HepG2 (cell line): Measurements from ENCODE around the gene ZBTB48. TPM values are rescaled to one million over a fixed set of nuclear protein-coding genes. Genes with fewer than 3 reads are reported as not detected.

Experiments
- ASH2L ChIP-seq: fragments of 300-600, 200-600 bp; sonication (generic); IDR thresholded peaks from 2 replicates; pipeline ENCODE4 v1.7.0; 2017; ENCODE audit warnings: low read depth, mild to moderate bottlenecking, moderate library complexity, mixed read lengths, low read length; ENCODE audit not compliant: insufficient read length
- CC2D1A ChIP-seq: sonication (generic); formaldehyde crosslinking; IDR thresholded peaks from 2 replicates; pipeline ENCODE4 v1.8.1; 2023; ENCODE audit warnings: mild to moderate bottlenecking, missing genetic modification reagents
- E2F5 ChIP-seq: sonication (generic); formaldehyde crosslinking; conservative IDR thresholded peaks from 2 replicates; pipeline ENCODE4 v1.4.0; 2020; ENCODE audit warnings: missing genetic modification reagents
- FOSL1 ChIP-seq: sonication (generic); formaldehyde crosslinking; IDR thresholded peaks from 2 replicates; pipeline ENCODE4 v1.9.0; 2021; ENCODE audit warnings: missing genetic modification reagents, borderline replicate concordance
- GFI1 ChIP-seq: sonication (generic); formaldehyde crosslinking; IDR thresholded peaks from 2 replicates; pipeline ENCODE4 v1.5.0; 2020; ENCODE audit warnings: missing genetic modification reagents, mild to moderate bottlenecking, borderline replicate concordance
- GLI4 ChIP-seq: sonication (generic); formaldehyde crosslinking; IDR thresholded peaks from 2 replicates; pipeline ENCODE4 v1.5.1; 2020; ENCODE audit warnings: missing genetic modification reagents, mild to moderate bottlenecking, moderate library complexity, borderline replicate concordance
- HIVEP1 ChIP-seq: sonication (generic); formaldehyde crosslinking; IDR thresholded peaks from 2 replicates; pipeline ENCODE4 v1.4.0; 2020; ENCODE audit warnings: mild to moderate bottlenecking, missing genetic modification reagents
- HMG20A ChIP-seq: IDR thresholded peaks from 2 replicates; pipeline ENCODE4 v1.6.1; 2016; ENCODE audit warnings: borderline replicate concordance
- KDM2A ChIP-seq: sonication (generic); formaldehyde crosslinking; IDR thresholded peaks from 2 replicates; pipeline ENCODE4 v1.4.0; 2020; ENCODE audit warnings: low read depth, missing genetic modification reagents, borderline replicate concordance
- MATR3 ChIP-seq: sonication (generic); formaldehyde crosslinking; IDR thresholded peaks from 2 replicates; pipeline ENCODE4 v1.4.0; 2020; ENCODE audit warnings: missing genetic modification reagents
- NBN ChIP-seq: fragments of 450-650 bp; conservative IDR thresholded peaks from 2 replicates; pipeline ENCODE4 v1.6.1; 2017
- NCOA5 ChIP-seq: sonication (generic); formaldehyde crosslinking; IDR thresholded peaks from 2 replicates; pipeline ENCODE4 v1.4.0; 2020; ENCODE audit warnings: missing genetic modification reagents
- PREB ChIP-seq: sonication (generic); formaldehyde crosslinking; IDR thresholded peaks from 2 replicates; pipeline ENCODE4 v1.4.0; 2020; ENCODE audit warnings: missing genetic modification reagents
- RARA ChIP-seq: IDR thresholded peaks from 2 replicates; pipeline ENCODE4 v1.6.1; 2016; ENCODE audit warnings: missing genetic modification reagents, missing compliant biosample characterization
- SIN3B ChIP-seq: fragments of 150-350 bp; IDR thresholded peaks from 2 replicates; pipeline ENCODE4 v1.6.1; 2014; ENCODE audit warnings: low read length
- STAT5B ChIP-seq: sonication (generic); formaldehyde crosslinking; IDR thresholded peaks from 2 replicates; pipeline ENCODE4 v1.4.0; 2020; ENCODE audit warnings: missing genetic modification reagents
- SUZ12 ChIP-seq: fragments of 150-350 bp; IDR thresholded peaks from 2 replicates; pipeline ENCODE4 v1.6.1; 2014; ENCODE audit warnings: low read depth, low read length
- THAP8 ChIP-seq: sonication (generic); formaldehyde crosslinking; IDR thresholded peaks from 2 replicates; pipeline ENCODE4 v1.5.1; 2020; ENCODE audit warnings: missing genetic modification reagents, mild to moderate bottlenecking, borderline replicate concordance
- THYN1 ChIP-seq: sonication (generic); formaldehyde crosslinking; IDR thresholded peaks from 2 replicates; pipeline ENCODE4 v1.8.1; 2023; ENCODE audit warnings: low read depth, mild to moderate bottlenecking, moderate library complexity, missing genetic modification reagents, borderline replicate concordance
- ZEB1 ChIP-seq: IDR thresholded peaks from 2 replicates; pipeline ENCODE4 v1.6.1; 2012; ENCODE audit warnings: mild to moderate bottlenecking, low read depth, inconsistent platforms; ENCODE audit not compliant: insufficient replicate concordance
- ZFP90 ChIP-seq: sonication (generic); formaldehyde crosslinking; IDR thresholded peaks from 2 replicates; pipeline ENCODE4 v1.8.0; 2022; ENCODE audit warnings: missing genetic modification reagents, mild to moderate bottlenecking, inconsistent platforms, borderline replicate concordance
- ZGPAT ChIP-seq: IDR thresholded peaks from 2 replicates; pipeline ENCODE4 v1.6.1; 2016; ENCODE audit warnings: mild to moderate bottlenecking
- ZNF232 ChIP-seq: sonication (generic); formaldehyde crosslinking; IDR thresholded peaks from 2 replicates; pipeline ENCODE4 v1.4.0; 2020; ENCODE audit warnings: missing genetic modification reagents, borderline replicate concordance
- ZNF431 ChIP-seq: sonication (generic); formaldehyde crosslinking; IDR thresholded peaks from 2 replicates; pipeline ENCODE4 v1.9.0; 2022; ENCODE audit warnings: missing genetic modification reagents, low read depth, mild to moderate bottlenecking, borderline replicate concordance
- ZNF460 ChIP-seq: sonication (generic); formaldehyde crosslinking; IDR thresholded peaks from 2 replicates; pipeline ENCODE4 v1.5.1; 2020; ENCODE audit warnings: missing genetic modification reagents, mild to moderate bottlenecking, borderline replicate concordance
- ZNF496 ChIP-seq: sonication (generic); formaldehyde crosslinking; IDR thresholded peaks from 2 replicates; pipeline ENCODE4 v1.8.1; 2023; ENCODE audit warnings: mild to moderate bottlenecking, moderate library complexity, missing genetic modification reagents; ENCODE audit not compliant: insufficient replicate concordance
- ZNF780A ChIP-seq: sonication (generic); formaldehyde crosslinking; IDR thresholded peaks from 2 replicates; pipeline ENCODE4 v1.8.0; 2022; ENCODE audit warnings: mild to moderate bottlenecking, missing genetic modification reagents, moderate library complexity
- ZNF83 ChIP-seq: sonication (generic); formaldehyde crosslinking; IDR thresholded peaks from 2 replicates; pipeline ENCODE4 v1.4.0; 2020; ENCODE audit warnings: missing genetic modification reagents, mild to moderate bottlenecking, borderline replicate concordance
- polyA plus RNA-seq, 8 experiments: library from polyadenylated mRNA; depleted of rRNA in 3 of 8; stranded (reverse) in 7 of 8; unstranded in 1 of 8; fragments of >200 nt; fragmentation: Illumina TruSeq in 4 of 8; extraction: Trizol in 4 of 8; gene quantifications; 2 replicates each; pipeline versions ENCODE4 v1.2.1 to v1.2.3, GENCODE V29; 2011 to 2016; ENCODE audit warnings: low read depth in 4 of 8, missing spikeins in 1 of 8, mixed read lengths in 1 of 8; ENCODE audit not compliant: insufficient read depth in 1 of 8
- total RNA-seq, 5 experiments: library from RNA; depleted of rRNA; stranded (reverse); fragments of >200 nt; fragmentation: Illumina TruSeq; extraction: Trizol; gene quantifications; 2 replicates each; pipeline ENCODE4 v1.2.3, GENCODE V29; 2016; ENCODE audit warnings: low read depth in 1 of 5

Gene ZBTB48
- total and polyA plus RNA-seq, 2 of the 13 experiments (the other 11 are each of a cell fraction or from before 2014, with no cell fraction given), result 13.0 to 17.1 TPM

- no peak for TF ChIP-seq ZNF83
- no peak for TF ChIP-seq ZNF460
- TF ChIP-seq ZFP90, result no peak
- no peak for TF ChIP-seq GFI1 (CRISPR knock-in tag)
- no peak for TF ChIP-seq MATR3 (CRISPR knock-in tag)
- TF ChIP-seq ZNF496 (CRISPR knock-in tag), result no peak
- no peak for TF ChIP-seq CC2D1A
- no peak for TF ChIP-seq ZNF780A (CRISPR knock-in tag)
- TF ChIP-seq PREB (CRISPR knock-in tag), result no peak
- no peak for TF ChIP-seq FOSL1 (CRISPR knock-in tag)
- TF ChIP-seq HIVEP1, result no peak; the same call in 1 of the 2 replicates
- no peak for TF ChIP-seq GLI4 (CRISPR knock-in tag)
- no peak for TF ChIP-seq E2F5 (CRISPR knock-in tag)
- TF ChIP-seq SIN3B, result no peak
- no peak for TF ChIP-seq NCOA5 (CRISPR knock-in tag)
- peak; percentile 76 for TF ChIP-seq ZGPAT (CRISPR knock-in tag)
- no peak for TF ChIP-seq NBN
- TF ChIP-seq ZNF232 (CRISPR knock-in tag), result no peak
- TF ChIP-seq ZNF431, result no peak
- peak; percentile 71; the same call in 1 of the 2 replicates for TF ChIP-seq KDM2A (CRISPR knock-in tag)
- TF ChIP-seq HMG20A, result peak; percentile 82
- peak; percentile 59 for TF ChIP-seq ZEB1
- TF ChIP-seq THAP8 (CRISPR knock-in tag), result no peak
- TF ChIP-seq SUZ12, result no peak
- peak; percentile 80 for TF ChIP-seq RARA
- TF ChIP-seq ASH2L, result peak; percentile 46
- TF ChIP-seq STAT5B (CRISPR knock-in tag), result no peak
- TF ChIP-seq THYN1 (CRISPR knock-in tag), result no peak
Measured at GRCh38 chr1:6582370-6582769, 2.6 kb downstream of the ZBTB48 start (continued).
